Stimulated activated CD4-positive, alpha-beta T cell treated with anti-CD3 and anti-CD28 coated beads, Interleukin-4, amount 100 ng/mL, for 48 hours (primary cell): ENCODE results near the gene C11orf97.
A peak's percentile ranks its signal among the peaks of the same experiment; 100 is the strongest.
"Not testable (repeated sequence)": the region's sequence is repeated elsewhere in the genome, so short reads cannot be mapped to it uniquely, and the experiment has no call there.

Experiments
- DNase-seq, 2 donors: peaks; one replicate each; pipeline ENCODE4 v3.0.0-alpha.2; 2020; ENCODE audit warnings: low read depth in 2 of 2

Gene C11orf97

GRCh38 chr11:94511932-94512781 lies at the start of gene C11orf97:
C11orf97 (plus strand) TSS chr11:94512461; CDS start chr11:94512529, 68 bp downstream.
- peak; percentile 32 to 43 for DNase-seq

GRCh38 chr11:94469416-94469815 lies 42.8 kb upstream of the C11orf97 start:
- DNase-seq: no peak

- DNase-seq: no peak
Observed at GRCh38 chr11:94472916-94473799, 39.1 kb upstream of the C11orf97 start.

- DNase-seq: no peak
Observed at GRCh38 chr11:94477624-94478023, 34.6 kb upstream of the C11orf97 start.

- DNase-seq: no peak
Observed at GRCh38 chr11:94481342-94481741, 30.9 kb upstream of the C11orf97 start.

- DNase-seq: no peak
Observed at GRCh38 chr11:94486068-94486467, 26.2 kb upstream of the C11orf97 start.

- DNase-seq: peak; percentile 83 to 92
Observed at GRCh38 chr11:94493281-94494125, 18.8 kb upstream of the C11orf97 start, which contains the start of the genes ANKRD49 and MRE11. ANKRD49 (plus strand) TSS chr11:94493984; CDS start chr11:94496694, 2,710 bp downstream. MRE11 (minus strand) TSS chr11:94493844; CDS start chr11:94492801, 1,043 bp downstream.

- no peak for DNase-seq
Observed at GRCh38 chr11:94494126-94494680, 18.1 kb upstream of the C11orf97 start.

- no peak for DNase-seq
Observed at GRCh38 chr11:94500181-94500580, 12.1 kb upstream of the C11orf97 start.

GRCh38 chr11:94501522-94501921 lies 10.7 kb upstream of the C11orf97 start:
- DNase-seq: no peak

GRCh38 chr11:94504689-94505293 lies 7.5 kb upstream of the C11orf97 start:
- no peak for DNase-seq

- DNase-seq: not testable (repeated sequence)
Observed at GRCh38 chr11:94506513-94506912, 5.7 kb upstream of the C11orf97 start.

- DNase-seq: no peak
Observed at GRCh38 chr11:94507485-94507884, 4.8 kb upstream of the C11orf97 start.

GRCh38 chr11:94513091-94513490 lies 830 bp downstream of the C11orf97 start:
- DNase-seq: no peak

GRCh38 chr11:94515398-94515797 lies 3.1 kb downstream of the C11orf97 start:
- no peak for DNase-seq

- DNase-seq: no peak
Observed at GRCh38 chr11:94516725-94517124, 4.5 kb downstream of the C11orf97 start.

- no peak for DNase-seq
Observed at GRCh38 chr11:94518300-94518699, 6.0 kb downstream of the C11orf97 start.

GRCh38 chr11:94519478-94520084 lies 7.3 kb downstream of the C11orf97 start:
- no peak for DNase-seq

- DNase-seq: no peak
Observed at GRCh38 chr11:94521684-94522083, 9.4 kb downstream of the C11orf97 start.

- DNase-seq: no peak
Observed at GRCh38 chr11:94524341-94524740, 12.1 kb downstream of the C11orf97 start.
